Measurements from ENCODE around the gene IL17C. TPM values are rescaled to one million over a fixed set of nuclear protein-coding genes. Genes with fewer than 3 reads are reported as not detected.
A peak's percentile ranks its signal among the peaks of the same experiment; 100 is the strongest.

The IL17C gene
- total and polyA plus RNA-seq, 10 of the 15 experiments (the other 5 are each of a cell fraction or from before 2014, with no cell fraction given) = not detected

DNA sequence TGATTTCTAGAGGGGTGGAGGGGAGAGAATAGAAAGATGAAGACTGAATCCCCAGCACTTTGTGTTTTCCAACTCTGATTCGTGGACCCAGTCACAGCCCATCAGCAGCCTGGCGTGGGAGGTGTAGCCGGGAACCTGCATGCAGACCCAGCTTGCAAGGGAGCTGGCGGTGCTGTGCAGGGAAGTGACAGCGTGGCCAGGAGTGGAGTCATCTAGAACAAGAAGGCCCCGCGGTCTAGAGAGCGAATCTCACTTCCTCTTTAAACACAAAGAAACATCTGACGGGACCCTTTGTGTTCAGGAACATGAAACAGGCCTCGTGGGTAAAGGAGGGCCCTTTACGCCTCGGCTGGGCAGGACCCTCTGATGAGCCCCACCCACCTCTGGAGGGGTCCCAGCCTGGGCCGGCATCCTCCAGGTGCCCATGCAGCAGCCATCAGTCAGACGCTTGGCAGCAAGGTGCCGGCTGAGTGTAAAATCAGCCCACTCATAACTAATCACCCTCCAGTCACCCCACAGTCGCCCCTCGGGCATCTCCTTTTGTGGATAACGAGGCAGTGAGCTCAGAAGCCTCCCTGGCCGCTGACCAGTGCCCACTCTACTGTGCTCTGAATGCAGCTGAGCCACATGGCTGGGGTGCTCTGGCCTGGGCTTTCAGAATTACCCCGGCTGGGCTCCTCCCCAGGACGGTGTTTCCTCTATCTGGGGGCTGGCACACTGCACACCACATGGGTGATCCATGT, 43.5 kb downstream of the IL17C start (continued):
- TF ChIP-seq PAX5 (IDR thresholded peaks at IDR 0.05; ENCODE audit: borderline replicate concordance, low read depth, low read length) (peak; percentile 83), POU2F2 (IDR thresholded peaks at IDR 0.05; ENCODE audit: borderline replicate concordance, low read depth, low read length) (peak; percentile 71; the same call in 2 of the 3 replicates), TCF3 (IDR thresholded peaks at IDR 0.05; ENCODE audit: borderline replicate concordance, insufficient read depth, low read depth, low read length) (0 out of 2 replicates have a peak, but pooled peaks have one; percentile 28), ZNF274 (IDR thresholded peaks at IDR 0.05; ENCODE audit: insufficient read depth, insufficient read length) (no peak), SPI1 (IDR thresholded peaks at IDR 0.05; ENCODE audit: borderline replicate concordance, insufficient read depth, low read depth, low read length) (peak; percentile 100), FOXM1 (IDR thresholded peaks at IDR 0.05; ENCODE audit: low read depth, low read length) (no peak), BCL11A (IDR thresholded peaks at IDR 0.05; ENCODE audit: low read depth, low read length) (0 out of 2 replicates have a peak, but pooled peaks have one; percentile 18), STAT3 (IDR thresholded peaks at IDR 0.05; ENCODE audit: low read depth, low read length) (peak; percentile 66; the same call in 1 of the 2 replicates), FOXK2 (IDR thresholded peaks at IDR 0.05) (peak; percentile 62), HCFC1 (IDR thresholded peaks at IDR 0.05; ENCODE audit: low read length) (peak; percentile 45), PML (IDR thresholded peaks at IDR 0.05; ENCODE audit: low read length) (no peak), BMI1 (IDR thresholded peaks at IDR 0.05; ENCODE audit: borderline replicate concordance) (no peak; the same call in 1 of the 2 replicates), RAD51 (IDR thresholded peaks at IDR 0.05) (0 out of 2 replicates have a peak, but pooled peaks have one; percentile 28), ETV6 (conservative IDR thresholded peaks at IDR 0.05 in 1 of 2, IDR thresholded peaks at IDR 0.05 in 1 of 2; ENCODE audit: borderline replicate concordance in 1 of 2, low read depth in 1 of 2) (peak in 1 of 2 experiments; percentile 67; a peak in 1 of 4 replicates), SIX5 (IDR thresholded peaks at IDR 0.05; ENCODE audit: low read depth, low read length, severe bottlenecking) (no peak), POLR2A (IDR thresholded peaks at IDR 0.05; ENCODE audit: low read depth, low read length) (peak; percentile 78), CHD1 (IDR thresholded peaks at IDR 0.05; ENCODE audit: low read depth, low read length) (no peak), FOS (IDR thresholded peaks at IDR 0.05; ENCODE audit: borderline replicate concordance, extremely low read depth, insufficient read length) (no peak), YY1 (IDR thresholded peaks at IDR 0.05; ENCODE audit: low read depth, low read length) (peak; percentile 59; the same call in 1 of the 2 replicates), SMAD5 (IDR thresholded peaks at IDR 0.05; ENCODE audit: low read depth) (no peak), ZZZ3 (IDR thresholded peaks at IDR 0.05; ENCODE audit: control insufficient read depth, insufficient read length, low read depth) (no peak), HDGF (IDR thresholded peaks at IDR 0.05) (peak; percentile 55; the same call in 1 of the 2 replicates), NFXL1 (IDR thresholded peaks at IDR 0.05; ENCODE audit: borderline replicate concordance) (no peak)
- TF ChIP-seq, protein P1, sequence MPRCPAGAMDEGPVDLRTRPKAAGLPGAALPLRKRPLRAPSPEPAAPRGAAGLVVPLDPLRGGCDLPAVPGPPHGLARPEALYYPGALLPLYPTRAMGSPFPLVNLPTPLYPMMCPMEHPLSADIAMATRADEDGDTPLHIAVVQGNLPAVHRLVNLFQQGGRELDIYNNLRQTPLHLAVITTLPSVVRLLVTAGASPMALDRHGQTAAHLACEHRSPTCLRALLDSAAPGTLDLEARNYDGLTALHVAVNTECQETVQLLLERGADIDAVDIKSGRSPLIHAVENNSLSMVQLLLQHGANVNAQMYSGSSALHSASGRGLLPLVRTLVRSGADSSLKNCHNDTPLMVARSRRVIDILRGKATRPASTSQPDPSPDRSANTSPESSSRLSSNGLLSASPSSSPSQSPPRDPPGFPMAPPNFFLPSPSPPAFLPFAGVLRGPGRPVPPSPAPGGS (IDR thresholded peaks at IDR 0.05; ENCODE audit: borderline replicate concordance, insufficient read depth, low read depth, low read length, poor library complexity, severe bottlenecking) = peak; percentile 52
- TF ChIP-seq, protein P2, sequence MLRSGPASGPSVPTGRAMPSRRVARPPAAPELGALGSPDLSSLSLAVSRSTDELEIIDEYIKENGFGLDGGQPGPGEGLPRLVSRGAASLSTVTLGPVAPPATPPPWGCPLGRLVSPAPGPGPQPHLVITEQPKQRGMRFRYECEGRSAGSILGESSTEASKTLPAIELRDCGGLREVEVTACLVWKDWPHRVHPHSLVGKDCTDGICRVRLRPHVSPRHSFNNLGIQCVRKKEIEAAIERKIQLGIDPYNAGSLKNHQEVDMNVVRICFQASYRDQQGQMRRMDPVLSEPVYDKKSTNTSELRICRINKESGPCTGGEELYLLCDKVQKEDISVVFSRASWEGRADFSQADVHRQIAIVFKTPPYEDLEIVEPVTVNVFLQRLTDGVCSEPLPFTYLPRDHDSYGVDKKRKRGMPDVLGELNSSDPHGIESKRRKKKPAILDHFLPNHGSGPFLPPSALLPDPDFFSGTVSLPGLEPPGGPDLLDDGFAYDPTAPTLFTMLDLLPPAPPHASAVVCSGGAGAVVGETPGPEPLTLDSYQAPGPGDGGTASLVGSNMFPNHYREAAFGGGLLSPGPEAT (IDR thresholded peaks at IDR 0.05; ENCODE audit: low read depth) = peak; percentile 81
- TF ChIP-seq, protein P3, sequence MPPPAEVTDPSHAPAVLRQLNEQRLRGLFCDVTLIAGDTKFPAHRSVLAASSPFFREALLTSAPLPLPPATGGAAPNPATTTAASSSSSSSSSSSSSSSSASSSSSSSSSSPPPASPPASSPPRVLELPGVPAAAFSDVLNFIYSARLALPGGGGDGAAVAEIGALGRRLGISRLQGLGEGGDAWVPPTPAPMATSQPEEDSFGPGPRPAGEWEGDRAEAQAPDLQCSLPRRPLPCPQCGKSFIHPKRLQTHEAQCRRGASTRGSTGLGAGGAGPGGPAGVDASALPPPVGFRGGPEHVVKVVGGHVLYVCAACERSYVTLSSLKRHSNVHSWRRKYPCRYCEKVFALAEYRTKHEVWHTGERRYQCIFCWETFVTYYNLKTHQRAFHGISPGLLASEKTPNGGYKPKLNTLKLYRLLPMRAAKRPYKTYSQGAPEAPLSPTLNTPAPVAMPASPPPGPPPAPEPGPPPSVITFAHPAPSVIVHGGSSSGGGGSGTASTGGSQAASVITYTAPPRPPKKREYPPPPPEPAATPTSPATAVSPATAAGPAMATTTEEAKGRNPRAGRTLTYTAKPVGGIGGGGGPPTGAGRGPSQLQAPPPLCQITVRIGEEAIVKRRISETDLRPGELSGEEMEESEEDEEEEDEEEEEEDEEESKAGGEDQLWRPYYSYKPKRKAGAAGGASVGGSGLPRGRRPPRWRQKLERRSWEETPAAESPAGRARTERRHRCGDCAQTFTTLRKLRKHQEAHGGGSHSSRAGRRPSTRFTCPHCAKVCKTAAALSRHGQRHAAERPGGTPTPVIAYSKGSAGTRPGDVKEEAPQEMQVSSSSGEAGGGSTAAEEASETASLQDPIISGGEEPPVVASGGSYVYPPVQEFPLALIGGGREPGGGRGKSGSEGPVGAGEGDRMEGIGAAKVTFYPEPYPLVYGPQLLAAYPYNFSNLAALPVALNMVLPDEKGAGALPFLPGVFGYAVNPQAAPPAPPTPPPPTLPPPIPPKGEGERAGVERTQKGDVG (CRISPR knock-in tag; IDR thresholded peaks at IDR 0.05) = no peak
